CMK (cell line): Measurements from ENCODE around the gene NKX6-2.
"Not testable (repeated sequence)": the region's sequence is repeated elsewhere in the genome, so short reads cannot be mapped to it uniquely, and the experiment has no call there.

Source experiments
- DNase-seq: peaks from one replicate; pipeline ENCODE4 v3.0.0-alpha.2; 2010; ENCODE audit warnings: low read depth

The NKX6-2 gene

GRCh38 chr10:132785723-132786475 is at the start of gene NKX6-2:
TSS of gene NKX6-2 (minus strand) at chr10:132786147. CDS start at chr10:132785948, 199 bp downstream.
- DNase-seq, result no peak

GRCh38 chr10:132834891-132835847 is 49.2 kb upstream of the NKX6-2 start:
- DNase-seq, result no peak

GRCh38 chr10:132834311-132834761 is 48.4 kb upstream of the NKX6-2 start:
- no peak for DNase-seq

- no peak for DNase-seq
Observed at GRCh38 chr10:132833421-132834111, 47.6 kb upstream of the NKX6-2 start.

DNA sequence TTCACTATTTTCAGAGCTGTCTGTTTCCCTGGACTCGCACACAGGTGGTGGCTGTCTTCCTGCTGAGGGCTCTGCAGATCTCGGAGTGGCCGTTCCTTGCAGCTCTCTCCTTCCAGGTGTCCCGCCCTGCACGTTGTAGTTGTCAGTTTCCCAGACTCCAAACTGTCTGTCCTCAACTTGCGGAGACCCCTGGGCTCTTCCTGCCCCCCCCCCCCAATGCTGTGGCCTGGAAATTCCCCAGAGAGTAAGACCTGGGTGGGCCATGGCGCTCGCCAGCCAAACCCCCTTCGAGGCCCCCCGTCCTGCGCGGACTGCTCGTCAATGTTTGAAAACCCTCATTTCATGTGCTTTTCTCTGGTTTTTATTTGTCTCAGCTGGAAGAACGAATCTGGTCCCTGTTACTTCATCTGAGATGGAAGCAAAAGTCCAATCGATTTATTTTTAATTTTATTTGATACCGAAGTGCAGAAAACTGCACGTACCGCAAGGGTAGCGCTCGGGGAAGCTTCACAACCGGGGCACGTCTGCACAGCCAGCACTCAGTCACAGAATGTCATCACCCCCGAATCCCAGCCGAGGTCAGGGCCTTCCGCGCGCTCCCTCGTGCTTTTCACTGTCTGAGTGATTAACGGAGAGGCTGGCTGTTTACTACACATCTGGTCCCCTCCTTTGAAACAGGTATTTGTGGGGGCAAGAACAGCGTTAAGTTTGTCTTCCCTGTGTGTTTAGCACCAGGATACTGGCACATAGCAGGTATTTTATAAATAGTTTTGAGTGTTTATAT is 46.4 kb upstream of the NKX6-2 start:
- DNase-seq, result no peak

DNA sequence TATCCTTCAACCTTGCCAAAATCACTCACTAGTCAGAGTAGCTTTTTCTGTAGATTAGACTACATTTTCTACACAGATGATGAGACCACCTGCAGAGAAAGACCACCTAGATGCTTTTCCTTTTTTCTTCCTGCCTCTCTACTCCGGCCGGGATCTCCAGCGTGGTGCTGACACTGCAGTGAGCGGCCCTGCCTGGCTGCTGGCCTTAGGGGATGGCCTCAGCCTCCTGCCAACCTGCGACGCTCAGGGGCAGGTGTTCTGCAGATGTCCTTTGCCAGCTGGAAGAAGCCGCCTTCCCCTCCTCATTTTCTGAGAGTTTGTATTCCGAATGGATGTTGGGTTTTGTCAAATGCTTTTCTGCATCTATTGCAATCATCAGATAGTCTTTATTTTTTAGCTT is 43.5 kb upstream of the NKX6-2 start:
- no peak for DNase-seq

GRCh38 chr10:132828681-132829080 is 42.7 kb upstream of the NKX6-2 start:
- no peak for DNase-seq

DNA sequence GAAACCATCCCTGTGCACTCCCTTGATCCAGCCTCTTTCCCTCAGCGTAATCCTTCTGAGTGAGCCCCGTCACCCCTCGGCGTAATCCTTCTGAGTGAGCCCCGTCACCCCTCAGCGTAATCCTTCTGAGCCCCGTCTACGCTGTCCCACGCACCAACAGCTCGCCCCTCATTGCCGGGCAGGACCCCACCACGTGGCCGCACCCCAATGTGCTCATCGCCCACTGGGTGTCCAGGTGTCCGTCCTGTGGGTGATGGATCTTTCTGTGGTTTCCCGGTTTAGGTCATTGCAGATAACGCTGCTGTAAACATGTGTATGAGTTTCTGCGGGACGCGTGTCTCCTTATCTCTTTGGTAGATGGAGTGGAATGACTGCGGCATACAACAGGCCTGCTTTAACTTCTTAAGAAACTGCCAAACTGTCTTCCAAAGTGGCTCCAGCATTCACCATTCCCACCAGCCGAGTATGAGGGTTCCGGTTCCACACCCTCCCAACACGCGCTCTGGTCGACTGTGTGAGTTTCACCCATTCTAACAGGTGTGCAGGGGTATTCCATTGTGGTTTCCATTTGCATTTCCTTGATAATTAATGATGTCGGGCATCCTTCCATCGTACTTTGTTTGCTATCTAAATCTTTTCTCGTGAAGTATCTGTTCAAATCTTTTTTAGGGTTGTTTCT is 42.1 kb upstream of the NKX6-2 start:
- no peak for DNase-seq

DNA sequence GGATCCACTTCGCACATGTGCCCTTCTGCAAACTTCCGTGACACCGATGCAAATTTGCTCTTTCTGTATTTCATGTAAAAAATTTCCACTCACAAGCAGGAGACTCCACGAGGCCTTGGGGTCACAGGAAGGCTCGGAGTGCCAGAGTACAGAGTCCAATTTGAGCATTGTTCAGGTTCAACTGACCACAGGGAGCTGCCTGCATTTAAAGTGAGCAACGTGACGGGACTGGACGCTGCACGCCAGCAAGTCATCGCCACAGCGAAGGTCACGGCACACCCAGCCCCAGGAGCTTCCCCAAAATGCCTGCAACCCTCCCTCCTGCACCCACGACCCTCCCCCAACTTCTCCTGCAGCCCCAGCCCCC is 41.5 kb upstream of the NKX6-2 start:
- DNase-seq, result no peak

GRCh38 chr10:132826524-132827422 is 40.8 kb upstream of the NKX6-2 start:
- no peak for DNase-seq

- not testable (repeated sequence) for DNase-seq
Observed at GRCh38 chr10:132825783-132826523, 40.0 kb upstream of the NKX6-2 start.

DNA sequence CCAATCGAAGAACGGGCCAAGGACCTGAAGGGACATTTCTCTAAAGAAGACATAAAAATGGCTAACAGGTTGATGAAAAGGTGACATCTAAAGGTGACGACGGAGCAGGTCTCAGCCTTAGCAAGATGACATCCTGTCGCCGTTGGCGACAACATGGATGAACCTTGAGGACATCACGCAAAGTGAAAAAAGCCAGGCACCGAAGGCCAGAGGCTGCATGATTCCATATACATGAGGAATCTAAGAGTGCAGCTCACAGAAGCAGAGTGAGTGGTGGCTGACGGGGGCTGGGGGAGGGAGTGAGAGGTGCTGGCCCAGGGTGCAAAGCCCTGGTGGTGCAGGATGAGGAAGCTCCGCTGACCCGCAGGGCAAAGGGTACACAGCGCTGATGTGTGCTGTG is 34.1 kb upstream of the NKX6-2 start:
- no peak for DNase-seq

DNA sequence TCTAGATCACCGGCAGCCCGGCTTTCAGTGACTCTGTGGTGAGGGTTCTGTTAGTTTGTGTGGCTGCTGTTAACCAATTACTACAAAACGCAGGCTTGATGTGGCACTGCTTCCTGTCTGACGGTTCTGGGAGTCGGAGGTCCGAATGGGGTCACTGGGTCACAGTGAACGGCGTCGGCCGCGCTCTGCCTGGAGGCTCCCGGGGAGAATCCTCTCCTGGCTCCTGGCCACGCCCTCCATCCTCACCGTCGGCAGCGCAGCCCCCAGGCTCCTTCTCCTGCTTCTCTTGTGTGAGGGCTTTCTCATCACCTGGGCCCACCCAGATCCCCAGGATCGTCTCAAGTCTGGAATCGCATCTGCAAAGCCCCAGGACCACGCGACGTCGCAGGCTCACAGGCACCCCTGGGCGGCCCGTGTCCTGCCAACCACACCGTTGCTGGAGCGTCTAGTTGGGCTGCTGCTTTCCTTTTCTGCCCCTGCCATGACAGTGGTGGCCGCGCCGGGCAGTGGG is 31.8 kb upstream of the NKX6-2 start:
- no peak for DNase-seq

DNA sequence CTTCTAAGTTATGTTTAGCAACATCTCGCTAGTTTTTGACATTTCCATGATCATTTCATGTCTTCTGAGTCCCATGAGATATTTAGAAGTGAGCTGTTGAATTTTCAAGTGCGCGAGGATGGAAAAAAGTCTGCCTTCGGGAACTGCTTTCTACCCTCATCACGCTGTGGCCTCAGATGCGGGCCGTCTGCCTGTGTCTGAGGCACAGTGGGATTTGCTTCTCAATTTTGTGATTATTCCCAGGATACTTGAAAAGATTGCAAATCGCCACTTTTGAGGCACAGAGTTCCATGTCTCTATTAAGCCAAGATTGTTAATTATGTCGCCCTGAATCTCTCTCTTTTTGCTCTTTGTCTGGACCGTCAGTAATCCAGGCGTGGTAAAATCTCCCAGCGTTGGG is 30.8 kb upstream of the NKX6-2 start:
- DNase-seq, result no peak

- DNase-seq, result no peak
Observed at GRCh38 chr10:132815168-132815857, 29.4 kb upstream of the NKX6-2 start.

DNA sequence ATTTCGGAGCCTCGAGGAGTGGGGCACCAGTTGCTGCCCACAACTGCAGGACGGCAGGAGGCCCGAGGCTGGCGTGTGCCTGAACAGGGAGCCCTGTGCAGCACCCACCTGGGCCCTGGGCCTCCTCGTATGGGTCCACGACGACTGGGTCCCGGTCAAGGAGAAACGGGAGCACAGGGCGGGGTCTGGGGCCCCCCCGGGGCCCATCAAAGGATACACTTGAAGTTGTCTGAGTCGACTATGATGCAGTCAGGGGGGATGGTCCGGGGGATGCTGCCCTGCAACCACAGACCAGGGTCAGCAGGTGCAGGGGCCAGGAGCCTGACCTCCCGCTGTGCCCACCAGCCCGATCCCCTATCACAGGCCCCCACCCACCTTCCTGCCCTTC is 28.5 kb upstream of the NKX6-2 start:
- no peak for DNase-seq

- no peak for DNase-seq
Observed at GRCh38 chr10:132813560-132814468, 27.9 kb upstream of the NKX6-2 start.
